Measurements from ENCODE around the gene LCP2.

Gene LCP2

DNA sequence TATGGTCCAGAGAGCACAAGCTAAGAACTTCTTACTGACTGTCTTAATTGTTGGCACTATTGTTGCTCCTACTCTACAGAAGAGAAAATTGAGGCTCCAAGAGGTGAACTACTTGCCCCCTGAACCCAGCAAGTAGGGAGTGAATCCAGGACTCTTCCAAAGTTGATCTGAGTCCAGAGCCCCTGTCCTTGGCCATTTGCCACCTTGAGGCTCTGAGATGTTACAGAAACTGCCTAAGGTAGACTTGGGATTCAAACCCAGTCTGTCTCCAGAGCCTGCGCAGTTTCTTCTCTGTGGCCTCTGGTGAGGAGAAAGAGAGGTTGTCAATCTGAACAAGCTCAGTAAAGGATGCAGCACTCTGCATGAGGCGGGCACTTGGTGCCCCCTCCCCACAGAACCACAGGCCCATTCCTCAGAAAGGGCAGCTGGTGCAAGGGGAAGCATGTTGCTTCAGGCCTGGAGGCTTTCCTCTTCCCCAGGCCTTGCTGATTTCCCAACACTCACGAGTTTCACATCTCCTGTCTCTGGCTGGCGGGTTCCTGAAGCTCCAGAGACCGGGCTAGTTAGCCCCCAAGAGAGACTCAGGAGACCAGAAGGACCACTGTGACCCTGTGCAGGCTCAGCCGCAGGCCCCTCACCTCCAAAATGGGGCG is 2.9 kb upstream of the LCP2 start:
- TF ChIP-seq, protein P1, sequence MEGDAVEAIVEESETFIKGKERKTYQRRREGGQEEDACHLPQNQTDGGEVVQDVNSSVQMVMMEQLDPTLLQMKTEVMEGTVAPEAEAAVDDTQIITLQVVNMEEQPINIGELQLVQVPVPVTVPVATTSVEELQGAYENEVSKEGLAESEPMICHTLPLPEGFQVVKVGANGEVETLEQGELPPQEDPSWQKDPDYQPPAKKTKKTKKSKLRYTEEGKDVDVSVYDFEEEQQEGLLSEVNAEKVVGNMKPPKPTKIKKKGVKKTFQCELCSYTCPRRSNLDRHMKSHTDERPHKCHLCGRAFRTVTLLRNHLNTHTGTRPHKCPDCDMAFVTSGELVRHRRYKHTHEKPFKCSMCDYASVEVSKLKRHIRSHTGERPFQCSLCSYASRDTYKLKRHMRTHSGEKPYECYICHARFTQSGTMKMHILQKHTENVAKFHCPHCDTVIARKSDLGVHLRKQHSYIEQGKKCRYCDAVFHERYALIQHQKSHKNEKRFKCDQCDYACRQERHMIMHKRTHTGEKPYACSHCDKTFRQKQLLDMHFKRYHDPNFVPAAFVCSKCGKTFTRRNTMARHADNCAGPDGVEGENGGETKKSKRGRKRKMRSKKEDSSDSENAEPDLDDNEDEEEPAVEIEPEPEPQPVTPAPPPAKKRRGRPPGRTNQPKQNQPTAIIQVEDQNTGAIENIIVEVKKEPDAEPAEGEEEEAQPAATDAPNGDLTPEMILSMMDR (conservative IDR thresholded peaks at IDR 0.05; ENCODE audit: low read length): no peak
- DNase-seq (ENCODE audit: low read depth): no peak
- no peak overlapping the region for H3K4me3 ChIP-seq (ENCODE audit: low read length)

DNA sequence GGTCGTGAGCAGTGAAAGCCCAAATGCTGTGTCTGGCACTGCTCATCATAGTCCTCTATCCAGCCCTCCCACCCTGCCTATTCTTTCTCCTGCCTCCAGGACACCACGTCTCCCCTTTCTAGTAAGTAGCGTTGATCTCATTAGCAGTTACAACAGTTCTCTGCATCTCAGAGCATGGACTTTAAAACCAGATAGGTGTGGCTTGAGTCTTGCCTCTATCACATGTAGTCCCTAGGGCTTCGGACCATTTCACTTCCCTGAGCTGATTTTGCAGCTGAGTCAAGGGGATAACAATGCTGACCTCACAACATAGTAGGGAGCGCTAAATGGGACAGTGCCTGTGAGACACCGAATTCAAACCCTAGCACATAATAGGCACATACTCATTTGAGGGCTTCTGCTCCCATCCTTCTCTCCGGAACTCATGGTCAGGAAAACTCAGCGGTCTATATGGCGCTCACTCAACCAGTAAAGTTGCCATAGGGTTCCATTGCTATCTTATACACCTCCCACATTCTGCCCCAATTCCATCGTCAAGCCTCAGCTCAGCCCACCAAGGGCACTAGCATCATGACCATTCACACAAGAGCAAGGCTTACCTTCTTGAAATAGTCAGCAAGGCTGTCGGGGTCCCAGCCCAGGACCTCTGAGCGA is 515 bp downstream of the LCP2 start:
- no peak for DNase-seq (ENCODE audit: low read depth)
- TF ChIP-seq, protein P1 (conservative IDR thresholded peaks at IDR 0.05; ENCODE audit: low read length): no peak
- H3K4me3 ChIP-seq (ENCODE audit: low read length): no peak overlapping the region

DNA sequence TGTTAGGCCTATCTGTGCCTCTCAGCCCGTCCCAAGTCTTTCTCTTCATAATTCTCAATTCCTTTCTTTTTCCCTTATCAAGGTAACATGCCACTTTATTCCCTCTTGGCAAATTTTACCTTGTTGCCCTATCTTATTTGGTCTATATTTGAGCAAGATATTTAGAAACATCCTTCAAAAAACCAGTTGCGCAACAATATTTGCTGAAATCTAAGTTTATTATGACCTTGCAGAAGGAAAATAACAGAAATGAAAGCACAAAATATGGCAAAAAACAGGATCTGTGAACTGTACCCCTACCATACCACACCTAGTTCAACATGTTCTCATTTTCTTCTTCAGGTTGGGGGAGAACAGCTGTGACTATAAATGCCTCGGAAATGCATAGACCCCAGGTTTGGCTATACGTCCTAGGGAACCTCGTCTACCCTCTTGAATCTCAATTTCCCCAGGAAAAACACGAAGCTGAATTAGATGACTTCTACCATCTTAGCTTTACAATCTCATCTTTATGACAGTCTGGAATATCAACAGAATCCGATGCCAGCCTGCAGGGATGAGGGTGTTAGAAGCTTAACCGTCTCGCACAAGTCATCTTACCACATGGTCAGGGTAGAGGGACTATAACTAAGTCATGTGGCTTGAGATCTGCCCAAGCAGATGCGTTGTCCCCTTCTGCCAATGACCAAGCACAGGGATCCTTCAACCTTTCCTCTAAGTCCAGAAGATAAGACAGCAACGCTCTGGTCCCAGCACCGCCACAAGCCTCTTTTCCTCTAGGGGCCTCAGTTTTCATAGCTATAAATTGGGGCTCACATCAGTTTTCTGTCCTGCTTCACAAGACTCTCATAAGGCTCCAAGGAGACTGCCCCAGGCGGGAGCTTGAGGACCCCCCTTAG is 1.3 kb downstream of the LCP2 start:
- TF ChIP-seq, protein P1 (conservative IDR thresholded peaks at IDR 0.05; ENCODE audit: low read length): no peak
- no peak overlapping the region for H3K4me3 ChIP-seq (ENCODE audit: low read length)
- DNase-seq (ENCODE audit: low read depth): no peak

DNA sequence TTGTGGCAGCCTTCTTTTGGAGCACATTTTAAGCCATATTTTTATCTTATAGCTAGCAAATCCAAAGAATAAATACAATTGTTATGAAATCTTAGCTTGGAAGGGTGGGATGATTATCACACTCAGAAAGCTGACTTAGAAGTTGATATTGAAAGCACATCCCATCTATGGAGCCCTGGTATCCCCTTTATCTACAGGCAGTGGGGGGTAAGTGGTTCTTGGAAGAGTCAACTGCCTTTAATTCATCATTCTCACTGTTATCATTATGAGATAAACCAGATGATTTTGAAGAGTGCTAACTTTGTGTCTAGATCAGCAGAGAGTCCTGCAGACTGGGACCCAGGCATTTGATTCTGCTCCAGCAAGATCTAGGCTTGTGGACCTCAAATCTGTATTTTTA is 3.0 kb downstream of the LCP2 start:
- no peak for DNase-seq (ENCODE audit: low read depth)
- no peak overlapping the region for H3K4me3 ChIP-seq (ENCODE audit: low read length)
- TF ChIP-seq, protein P1 (conservative IDR thresholded peaks at IDR 0.05; ENCODE audit: low read length): no peak

DNA sequence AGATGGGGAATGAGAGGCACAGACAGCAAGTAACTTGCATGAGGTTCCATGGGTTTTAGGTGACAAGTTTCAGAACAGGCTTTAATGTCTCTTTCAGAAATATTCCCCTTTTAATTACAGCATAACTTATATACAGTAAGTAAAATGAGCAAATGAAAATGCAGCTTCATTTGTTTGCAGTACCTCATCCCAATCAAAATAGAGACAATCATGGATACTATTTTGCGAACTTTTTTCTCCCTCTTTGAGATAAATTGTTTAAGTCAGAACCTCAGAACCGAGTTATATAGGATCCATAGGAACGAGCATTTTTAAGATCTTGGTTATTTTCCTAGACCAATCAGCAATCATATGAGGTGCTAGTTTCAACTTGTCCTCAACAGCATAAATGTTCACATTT is 3.5 kb downstream of the LCP2 start:
- TF ChIP-seq, protein P1 (conservative IDR thresholded peaks at IDR 0.05; ENCODE audit: low read length): no peak
- no peak overlapping the region for H3K4me3 ChIP-seq (ENCODE audit: low read length)
- no peak for DNase-seq (ENCODE audit: low read depth)

DNA sequence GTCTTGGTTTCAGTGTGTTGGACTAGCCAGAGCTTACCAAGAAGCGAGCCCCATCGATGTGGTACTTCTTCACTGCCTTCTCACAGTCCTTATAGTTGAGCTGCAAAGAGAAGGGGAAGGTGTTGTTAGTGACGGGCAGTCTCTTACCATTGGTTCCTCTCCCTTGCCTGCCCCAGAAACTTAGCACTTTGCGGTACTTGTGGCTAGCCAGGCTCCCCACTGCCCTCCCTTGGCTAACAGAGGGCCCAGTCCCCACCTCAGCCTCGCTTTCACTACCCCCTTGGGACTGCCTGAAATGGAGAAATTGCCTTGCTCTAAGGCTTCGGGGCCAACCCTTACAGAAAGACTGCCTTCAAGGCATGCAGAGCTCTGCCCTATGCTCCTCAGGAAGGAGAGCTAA is 4.3 kb downstream of the LCP2 start:
- H3K4me3 ChIP-seq (ENCODE audit: low read length): no peak overlapping the region
- no peak for DNase-seq (ENCODE audit: low read depth)
- TF ChIP-seq, protein P1 (conservative IDR thresholded peaks at IDR 0.05; ENCODE audit: low read length): no peak
